H1 (cell line): ENCODE results near the gene RAMP1. TPM values are rescaled to one million over a fixed set of nuclear protein-coding genes. Genes with fewer than 3 reads are reported as not detected.

Source experiments
- CTCF ChIA-PET: fragments of 300-600 bp; sonication (Branson Sonifier 250); formaldehyde crosslinking; loops from one replicate; lab custom pipeline; 2021; ENCODE audit not compliant: partially characterized antibody; lab: Charles Lee
- POLR2A ChIA-PET: fragments of 300-600 bp; sonication (Branson Sonifier 250); formaldehyde crosslinking; loops from one replicate; lab custom pipeline; 2021; ENCODE audit warnings: inconsistent platforms; ENCODE audit not compliant: partially characterized antibody; lab: Charles Lee
- DNase-seq, 2 experiments: peaks; one replicate each; pipeline versions ENCODE4 v3.0.0 to v3.0.0-alpha.2; 2010 to 2022; ENCODE audit warnings: low spot score in 2 of 2, low read depth in 1 of 2, mixed read lengths in 1 of 2
- FAIRE-seq: peaks from 2 replicates; lab custom pipeline; 2011; peaks lifted over from hg19 to GRCh38; lab: Jason Lieb, UNC
- H2AFZ ChIP-seq: 2 replicates; pipeline ENCODE4 v1.8.1; 2012; ENCODE audit warnings: low read length, inconsistent platforms
- H2AK5ac ChIP-seq: 2 replicates; pipeline ENCODE4 v1.6.1; 2013; ENCODE audit warnings: low read depth, low read length
- H2BK120ac ChIP-seq: replicated peaks from 2 replicates; pipeline ENCODE3; 2013; ENCODE audit warnings: low read depth, low read length, inconsistent platforms
- H2BK12ac ChIP-seq: 2 replicates; pipeline ENCODE4 v1.6.1; 2013; ENCODE audit warnings: low read depth, low read length
- H2BK15ac ChIP-seq: 2 replicates; pipeline ENCODE4 v1.6.1; 2013; ENCODE audit warnings: low read length
- H2BK20ac ChIP-seq: 2 replicates; pipeline ENCODE4 v1.6.1; 2013; ENCODE audit warnings: low read length
- H2BK5ac ChIP-seq: 2 replicates; pipeline ENCODE4 v1.6.1; 2013; ENCODE audit warnings: low read depth, low read length
- H3K14ac ChIP-seq: 2 replicates; pipeline ENCODE4 v1.6.1; 2013; ENCODE audit warnings: inconsistent platforms; ENCODE audit not compliant: insufficient read length
- H3K18ac ChIP-seq: 2 replicates; pipeline ENCODE4 v1.6.1; 2013; ENCODE audit warnings: low read length; ENCODE audit errors: extremely low read depth
- H3K23ac ChIP-seq: 2 replicates; pipeline ENCODE4 v1.6.1; 2013; ENCODE audit warnings: inconsistent platforms; ENCODE audit not compliant: insufficient read length
- H3K23me2 ChIP-seq: 2 replicates; pipeline ENCODE4 v1.6.1; 2013; ENCODE audit warnings: low read depth, low read length
- H3K27ac ChIP-seq: 2 replicates; pipeline ENCODE4 v1.6.1; 2011; ENCODE audit warnings: low read depth, low read length, inconsistent platforms
- H3K27me3 ChIP-seq, 4 experiments: replicated peaks in 1 of 4; 1 replicate in 1 of 4; 2 replicates in 3 of 4; pipeline versions ENCODE4 v1.6.1 to v1.8.1; 2011 to 2013; ENCODE audit warnings: low read length in 3 of 4, mild to moderate bottlenecking in 3 of 4, inconsistent platforms in 2 of 4, mixed read lengths in 2 of 4, moderate library complexity in 1 of 4; ENCODE audit not compliant: control insufficient read depth in 3 of 4, insufficient read depth in 3 of 4; ENCODE audit errors: extremely low read depth in 1 of 4
- H3K36me3 ChIP-seq, 4 experiments: 2 replicates each; pipeline versions ENCODE4 v1.6.1 to v1.8.1; 2011 to 2013; ENCODE audit warnings: mild to moderate bottlenecking in 4 of 4, low read length in 3 of 4, moderate library complexity in 2 of 4, control low read depth in 1 of 4, inconsistent platforms in 1 of 4; ENCODE audit not compliant: insufficient read depth in 4 of 4, control insufficient read depth in 2 of 4
- H3K4ac ChIP-seq: replicated peaks from 2 replicates; pipeline ENCODE3; 2013; ENCODE audit warnings: low read length, low read depth, mixed read lengths, inconsistent platforms; ENCODE audit not compliant: insufficient read length
- H3K4me1 ChIP-seq, 4 experiments: replicated peaks in 1 of 4; 1 replicate in 1 of 4; 2 replicates in 3 of 4; pipeline versions ENCODE4 v1.6.1 to v1.8.1; 2011 to 2013; ENCODE audit warnings: low read length in 3 of 4, inconsistent platforms in 2 of 4, mixed read lengths in 1 of 4; ENCODE audit not compliant: insufficient read depth in 4 of 4, control insufficient read depth in 3 of 4
- H3K4me2 ChIP-seq, 2 experiments: 2 replicates each; pipeline versions ENCODE4 v1.6.1 to v1.8.1; 2011 to 2013; ENCODE audit warnings: low read depth in 2 of 2, low read length in 2 of 2, control low read depth in 1 of 2, inconsistent platforms in 1 of 2, mild to moderate bottlenecking in 1 of 2; ENCODE audit not compliant: insufficient read depth in 1 of 2
- H3K4me3 ChIP-seq, 4 experiments: fragments of 200-600, 300-600 bp in 1 of 4; sonication (generic), shearing (Covaris generic), sonication (Bioruptor Twin) in 1 of 4; 2 replicates each; pipeline versions ENCODE4 v1.5.1 to v1.8.1; 2011 to 2016; ENCODE audit warnings: low read length in 4 of 4, low read depth in 3 of 4, control low read depth in 2 of 4, inconsistent platforms in 2 of 4, mild to moderate bottlenecking in 2 of 4, mixed read lengths in 1 of 4, moderate library complexity in 1 of 4; ENCODE audit not compliant: insufficient read depth in 2 of 4; ENCODE audit errors: extremely low read depth in 1 of 4
- H3K56ac ChIP-seq: replicated peaks from 2 replicates; pipeline ENCODE3; 2013; ENCODE audit warnings: low read depth, mild to moderate bottlenecking, mixed read lengths, low read length, inconsistent platforms; ENCODE audit not compliant: insufficient read length
- H3K79me1 ChIP-seq: 2 replicates; pipeline ENCODE4 v1.6.1; 2013; ENCODE audit warnings: low read depth, low read length, control low read depth
- H3K79me2 ChIP-seq, 2 experiments: 2 replicates each; pipeline versions ENCODE4 v1.6.1 to v1.8.1; 2012 to 2013; ENCODE audit warnings: low read length in 2 of 2, mild to moderate bottlenecking in 2 of 2, inconsistent platforms in 1 of 2; ENCODE audit not compliant: insufficient read depth in 2 of 2, control insufficient read depth in 1 of 2
- H3K9ac ChIP-seq, 4 experiments: replicated peaks in 1 of 4; 1 replicate in 1 of 4; 2 replicates in 3 of 4; pipeline versions ENCODE4 v1.6.1 to v1.8.1; 2011 to 2013; ENCODE audit warnings: low read depth in 3 of 4, low read length in 3 of 4, control low read depth in 2 of 4, mild to moderate bottlenecking in 2 of 4, moderate library complexity in 2 of 4, inconsistent platforms in 1 of 4; ENCODE audit errors: extremely low read depth in 1 of 4
- H3K9me3 ChIP-seq, 2 experiments: 2 replicates each; pipeline versions ENCODE4 v1.6.1 to v1.8.1; 2012 to 2013; ENCODE audit warnings: mild to moderate bottlenecking in 2 of 2, moderate library complexity in 2 of 2, control low read depth in 1 of 2, inconsistent platforms in 1 of 2, low read depth in 1 of 2, low read length in 1 of 2, mixed read lengths in 1 of 2; ENCODE audit not compliant: insufficient read depth in 2 of 2
- H4K20me1 ChIP-seq, 2 experiments: replicated peaks in 1 of 2; 2 replicates each; pipeline versions ENCODE3 to v1.8.1; 2011 to 2013; ENCODE audit warnings: inconsistent platforms in 2 of 2, low read length in 2 of 2, mild to moderate bottlenecking in 1 of 2; ENCODE audit not compliant: insufficient read depth in 2 of 2, control insufficient read depth in 1 of 2
- H4K5ac ChIP-seq: 2 replicates; pipeline ENCODE4 v1.6.1; 2013; ENCODE audit warnings: low read length, low read depth, mixed read lengths, inconsistent platforms; ENCODE audit not compliant: insufficient read length
- H4K8ac ChIP-seq: 2 replicates; pipeline ENCODE4 v1.8.0; 2013; ENCODE audit warnings: mild to moderate bottlenecking, moderate library complexity, low read length, inconsistent platforms; ENCODE audit not compliant: insufficient read depth; ENCODE audit errors: extremely low read depth
- H4K91ac ChIP-seq: replicated peaks from 2 replicates; pipeline ENCODE3; 2013; ENCODE audit warnings: low read length, mixed read lengths, inconsistent platforms; ENCODE audit not compliant: insufficient read length
- CHD2 ChIP-seq: IDR thresholded peaks from 2 replicates; pipeline ENCODE4 v1.6.1; 2012; ENCODE audit warnings: low read length, improper control_type of control experiment
- SIX5 ChIP-seq: IDR thresholded peaks from 2 replicates; pipeline ENCODE4 v1.6.1; 2011; ENCODE audit warnings: mild to moderate bottlenecking, low read depth, low read length
- WGBS, 2 experiments: shearing (Covaris generic) in 1 of 2; methylation state at CpG; one replicate each; pipeline versions ENCODE4 v1.1.6 to v1.1.7; 2013 to 2015; ENCODE audit warnings: low lambda C conversion rate in 2 of 2, mixed read lengths in 2 of 2, inconsistent platforms in 1 of 2, low coverage in 1 of 2, missing lambda C conversion rate in 1 of 2; ENCODE audit not compliant: insufficient replicate concordance in 2 of 2, insufficient coverage in 1 of 2, insufficient read length in 1 of 2; ENCODE audit errors: extremely low coverage in 1 of 2, missing lambda C conversion rate in 1 of 2; 5-methylcytosine and 5-hydroxymethylcytosine counted together
- polyA plus RNA-seq, 7 experiments: library from polyadenylated mRNA; depleted of rRNA in 3 of 7; stranded (reverse) in 5 of 7; unstranded in 2 of 7; fragments of >200 nt in 5 of 7; fragments of 200-250 nt in 2 of 7; gene quantifications; 1 replicate in 5 of 7; 2 replicates in 1 of 7; 4 replicates in 1 of 7; pipeline versions ENCODE4 v1.2.1 to v1.2.3, GENCODE V29; 2011 to 2013; ENCODE audit warnings: missing spikeins in 2 of 7, mixed read lengths in 2 of 7
- total RNA-seq: library from RNA; stranded (reverse); fragmentation: NEBNext Ultra II Directional; extraction: Animal tissue kit (Norgen Biotek cat#: 25700); gene quantifications from 2 replicates; pipeline ENCODE4 v1.2.1, GENCODE V29; 2021

RAMP1 gene
- total and polyA plus RNA-seq, 2 of the 8 experiments (the other 6 are each of a cell fraction or from before 2014, with no cell fraction given) = 0.65 to 4.3 TPM

GRCh38 chr2:237870126-237870525, 10.7 kb downstream of the RAMP1 start:
- Histone ChIP-seq H2AFZ (no peak overlapping the region), H3K9ac (no peak overlapping the region), H2BK120ac (no peak overlapping the region), H3K4ac (no peak overlapping the region), H2BK20ac (no peak overlapping the region), H3K56ac (no peak overlapping the region), H3K36me3 (no peaks in the 10 kb centered on the region), H2BK15ac (no peak overlapping the region), H4K20me1 (no peaks in the 10 kb centered on the region), H2BK5ac (no peak overlapping the region), H3K23me2 (no peaks in the 10 kb centered on the region), H2AK5ac (no peak overlapping the region), H2BK12ac (no peak overlapping the region), H4K5ac (no peak overlapping the region), H3K4me3 (no peak overlapping the region), H3K27me3 (no peaks in the 10 kb centered on the region), H3K18ac (no peak overlapping the region), H3K14ac (no peak overlapping the region), H3K9me3 (no peaks in the 10 kb centered on the region; a peak in 1 of 4 replicates), H4K91ac (no peak overlapping the region), H3K4me2 (no peak overlapping the region), H3K79me1 (no peaks in the 10 kb centered on the region), H4K8ac (no peak overlapping the region), H3K4me1 (peaks cover 0 to 4% (median 0%) of the 10 kb centered on the region in 4 experiments; a peak in 2 of 7 replicates), H3K27ac (no peak overlapping the region), H3K23ac (no peak overlapping the region), H3K79me2 (no peaks in the 10 kb centered on the region)
- FAIRE-seq (no peak), DNase-seq (no peak)
- ChIA-PET POLR2A (no interaction called here), CTCF (no interaction called here)
- WGBS, 2 experiments = 81% methylated on average over 11 of the region's 11 CpGs; no CpG with 5 or more reads in 1 of the 2 experiments
- no peak for TF ChIP-seq CHD2
- no peak for TF ChIP-seq SIX5
